ENCODE results near the gene SRSF11.
"Not testable (repeated sequence)": the region's sequence is repeated elsewhere in the genome, so short reads cannot be mapped to it uniquely, and the experiment has no call there.

Gene SRSF11

DNA sequence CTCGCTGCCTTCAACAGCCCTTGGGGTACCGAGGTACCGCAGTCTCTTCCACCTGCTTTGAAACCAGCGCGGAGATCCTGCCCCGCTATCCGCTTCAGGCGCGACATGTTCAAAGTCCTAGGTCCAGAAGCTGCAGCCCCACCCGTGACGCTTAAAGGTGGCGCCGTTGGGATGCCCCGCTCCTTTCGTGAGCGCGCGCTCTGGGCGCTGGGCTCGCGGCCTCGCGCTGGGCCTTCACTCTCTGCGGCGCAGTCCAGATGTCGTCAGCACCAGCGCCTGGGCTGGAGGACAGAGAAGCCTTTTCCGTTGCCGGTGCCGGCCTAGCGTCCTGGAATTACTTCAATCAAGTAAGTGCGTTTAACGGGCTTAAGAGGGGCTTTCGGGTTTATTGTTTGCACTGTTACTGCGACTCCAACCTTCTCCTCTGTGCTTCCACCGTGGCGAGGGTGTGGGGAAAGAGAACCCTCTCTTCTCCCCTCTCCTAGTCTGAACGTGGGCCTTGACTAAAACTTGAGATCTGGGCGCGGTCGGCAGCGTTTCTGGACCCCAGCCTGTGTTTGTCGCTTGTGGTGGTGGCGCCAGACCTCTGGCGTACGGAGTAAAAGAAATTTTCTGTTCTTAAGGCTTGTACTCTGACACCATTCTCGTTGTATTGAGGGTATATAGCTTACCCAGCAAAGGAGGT lies 15.6 kb upstream of the SRSF11 start, which contains the start of gene LRRC40:
Gene LRRC40, minus strand, starts transcription at position 146 of the 685 bp plus-strand sequence. Its CDS starts 39 bp downstream, at position 107.
- FAIRE-seq = no peak

DNA sequence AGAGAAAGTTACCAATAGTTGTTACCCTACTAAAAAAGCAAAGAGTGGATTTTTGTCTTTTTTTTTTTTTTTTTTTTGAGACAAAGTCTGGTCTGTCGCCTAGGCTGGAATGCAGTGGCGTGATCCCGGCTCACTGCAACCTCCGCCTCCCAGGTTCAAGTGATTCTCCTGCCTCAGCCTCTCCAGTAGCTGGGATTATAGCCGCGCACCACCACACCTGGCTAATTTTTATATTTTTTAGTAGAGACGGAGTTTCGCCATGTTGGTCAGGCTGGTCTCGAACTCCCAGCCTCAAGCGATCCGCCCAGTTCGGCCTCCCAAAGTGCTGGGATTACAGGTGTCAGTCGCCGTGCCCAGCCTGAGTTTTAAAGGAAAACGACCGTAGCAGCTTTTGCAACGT lies 14.3 kb upstream of the SRSF11 start:
- DNase-seq (ENCODE audit: insufficient read length, low spot score); FAIRE-seq: not testable (repeated sequence)

More for the DNA sequence above, 15.6 kb upstream of the SRSF11 start, which contains the start of gene LRRC40:
- peak; percentile 44 for DNase-seq (ENCODE audit: insufficient read length, low spot score)
- no peak for TF ChIP-seq CTCF (IDR thresholded peaks at IDR 0.05; ENCODE audit: insufficient read depth, missing control alignments)

- no peak for FAIRE-seq
- no peak for TF ChIP-seq CTCF (IDR thresholded peaks at IDR 0.05; ENCODE audit: insufficient read depth, missing control alignments)
Observed at GRCh38 chr1:70207492-70207891, 13.7 kb upstream of the SRSF11 start.

DNA sequence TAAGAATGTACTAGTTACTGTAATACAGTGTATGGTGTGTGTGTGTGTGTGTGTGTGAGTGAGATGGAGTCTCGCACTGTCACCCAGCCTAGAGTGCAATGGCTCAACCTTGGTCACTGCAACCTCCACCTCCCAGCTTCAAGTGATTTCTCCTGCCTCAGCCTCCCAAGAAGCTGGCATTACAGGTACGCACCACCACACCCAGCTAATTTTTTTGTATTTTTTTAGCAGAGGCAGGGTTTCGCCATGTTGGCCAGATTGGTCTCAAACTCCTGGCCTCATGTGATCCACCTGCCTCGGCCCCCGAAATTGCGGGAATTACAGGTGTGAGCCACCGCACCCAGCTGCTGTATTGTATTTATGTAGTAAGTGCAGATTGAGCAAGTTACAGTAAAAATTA lies 12.9 kb upstream of the SRSF11 start:
- no peak for FAIRE-seq
- TF ChIP-seq CTCF (IDR thresholded peaks at IDR 0.05; ENCODE audit: insufficient read depth, missing control alignments) = no peak
- no peak for DNase-seq (ENCODE audit: insufficient read length, low spot score)

More at GRCh38 chr1:70207492-70207891, 13.7 kb upstream of the SRSF11 start:
- no peak for DNase-seq (ENCODE audit: insufficient read length, low spot score)

- FAIRE-seq = no peak
- no peak for TF ChIP-seq CTCF (IDR thresholded peaks at IDR 0.05; ENCODE audit: insufficient read depth, missing control alignments)
- DNase-seq (ENCODE audit: insufficient read length, low spot score) = no peak
Observed at GRCh38 chr1:70210820-70211219, 10.4 kb upstream of the SRSF11 start.

GRCh38 chr1:70211541-70211940 lies 9.6 kb upstream of the SRSF11 start:
- no peak for TF ChIP-seq CTCF (IDR thresholded peaks at IDR 0.05; ENCODE audit: insufficient read depth, missing control alignments)
- no peak for DNase-seq (ENCODE audit: insufficient read length, low spot score)
- FAIRE-seq = no peak

DNA sequence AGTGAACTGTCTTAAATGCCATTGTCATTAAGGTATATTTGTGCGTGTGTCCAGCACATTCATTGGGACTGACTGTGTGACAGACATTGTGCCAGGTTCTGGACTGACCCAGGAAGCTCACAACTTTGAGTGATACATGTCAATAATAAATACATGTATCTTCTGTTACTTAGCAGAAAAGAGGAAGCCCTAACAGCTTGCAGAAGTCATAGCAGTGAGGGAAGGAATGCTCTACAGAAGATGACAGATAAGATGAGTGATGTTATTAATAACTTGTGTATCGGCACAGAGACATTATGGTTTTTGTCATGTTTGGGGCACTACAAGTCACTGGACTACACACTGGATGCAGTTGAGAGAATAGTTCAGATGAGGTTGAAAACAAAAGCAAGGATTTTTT lies 1.2 kb upstream of the SRSF11 start:
- FAIRE-seq = no peak
- no peak for TF ChIP-seq CTCF (IDR thresholded peaks at IDR 0.05; ENCODE audit: insufficient read depth, missing control alignments)
- no peak for DNase-seq (ENCODE audit: insufficient read length, low spot score)

All from D721Med (cell line).